RWPE1 (cell line): ENCODE data around the gene ZBTB48.

Experiments
- CTCF ChIA-PET: fragments of 350-600 bp; sonication (Branson Sonifier 250); formaldehyde crosslinking; extraction: SDS; loops from one replicate; lab custom pipeline; 2021; lab: Yijun Ruan, JAX
- POLR2A ChIA-PET: fragments of 400-600 bp; formaldehyde crosslinking; extraction: SDS; loops from one replicate; lab custom pipeline; 2020; ENCODE audit warnings: antibody characterized with exemption; ENCODE audit not compliant: low non-redundant PET; lab: Yijun Ruan, JAX
- DNase-seq: peaks from one replicate; pipeline ENCODE4 v3.0.0; 2012; ENCODE audit warnings: low spot score
- H3K27ac ChIP-seq: fragments of 450-650 bp; 2 replicates; pipeline ENCODE4 v1.5.1; 2017
- TF ChIP-seq, protein P1 (sequence below): fragments of 450-650 bp; conservative IDR thresholded peaks from 2 replicates; pipeline ENCODE4 v1.5.1; 2017; ENCODE audit warnings: low read depth, mild to moderate bottlenecking

Gene ZBTB48

DNA sequence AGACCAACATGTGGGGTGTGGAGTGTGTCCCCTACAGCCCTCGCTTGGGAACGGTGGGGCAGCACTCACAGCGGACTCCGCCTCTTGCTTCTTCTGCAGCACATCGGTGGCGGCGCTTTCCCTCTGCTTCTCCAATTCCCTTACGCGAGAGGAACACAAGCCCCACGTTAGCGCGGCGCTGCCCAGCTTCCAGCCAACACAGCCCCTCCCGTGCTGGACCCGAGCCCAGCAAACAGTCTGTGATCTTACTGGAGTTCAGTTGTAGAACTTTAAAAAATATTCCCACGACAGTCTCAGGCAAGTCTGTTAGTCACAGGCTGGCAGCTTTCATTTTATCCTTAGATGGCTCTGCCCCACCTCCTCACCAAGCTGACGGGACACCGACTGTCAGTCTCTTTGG, 58.4 kb downstream of the ZBTB48 start:
- CTCF ChIA-PET = interaction anchor here (0.6 kb wide), 1 partner anchor 113 kb away, joined by 3 read pairs; no protein-coding TSS in a partner anchor
- H3K27ac ChIP-seq = peak overlapping the region; percentile 53
- TF ChIP-seq, protein P1, sequence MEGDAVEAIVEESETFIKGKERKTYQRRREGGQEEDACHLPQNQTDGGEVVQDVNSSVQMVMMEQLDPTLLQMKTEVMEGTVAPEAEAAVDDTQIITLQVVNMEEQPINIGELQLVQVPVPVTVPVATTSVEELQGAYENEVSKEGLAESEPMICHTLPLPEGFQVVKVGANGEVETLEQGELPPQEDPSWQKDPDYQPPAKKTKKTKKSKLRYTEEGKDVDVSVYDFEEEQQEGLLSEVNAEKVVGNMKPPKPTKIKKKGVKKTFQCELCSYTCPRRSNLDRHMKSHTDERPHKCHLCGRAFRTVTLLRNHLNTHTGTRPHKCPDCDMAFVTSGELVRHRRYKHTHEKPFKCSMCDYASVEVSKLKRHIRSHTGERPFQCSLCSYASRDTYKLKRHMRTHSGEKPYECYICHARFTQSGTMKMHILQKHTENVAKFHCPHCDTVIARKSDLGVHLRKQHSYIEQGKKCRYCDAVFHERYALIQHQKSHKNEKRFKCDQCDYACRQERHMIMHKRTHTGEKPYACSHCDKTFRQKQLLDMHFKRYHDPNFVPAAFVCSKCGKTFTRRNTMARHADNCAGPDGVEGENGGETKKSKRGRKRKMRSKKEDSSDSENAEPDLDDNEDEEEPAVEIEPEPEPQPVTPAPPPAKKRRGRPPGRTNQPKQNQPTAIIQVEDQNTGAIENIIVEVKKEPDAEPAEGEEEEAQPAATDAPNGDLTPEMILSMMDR = no peak
- POLR2A ChIA-PET = no interaction called here
- DNase-seq = no peak
